ENCODE measurements around the gene SP3. TPM values are rescaled to one million over a fixed set of nuclear protein-coding genes. Genes with fewer than 3 reads are reported as not detected.

SP3 gene
- total RNA-seq, 2 experiments from 2014 or later: 95.7 to 105 TPM

DNA sequence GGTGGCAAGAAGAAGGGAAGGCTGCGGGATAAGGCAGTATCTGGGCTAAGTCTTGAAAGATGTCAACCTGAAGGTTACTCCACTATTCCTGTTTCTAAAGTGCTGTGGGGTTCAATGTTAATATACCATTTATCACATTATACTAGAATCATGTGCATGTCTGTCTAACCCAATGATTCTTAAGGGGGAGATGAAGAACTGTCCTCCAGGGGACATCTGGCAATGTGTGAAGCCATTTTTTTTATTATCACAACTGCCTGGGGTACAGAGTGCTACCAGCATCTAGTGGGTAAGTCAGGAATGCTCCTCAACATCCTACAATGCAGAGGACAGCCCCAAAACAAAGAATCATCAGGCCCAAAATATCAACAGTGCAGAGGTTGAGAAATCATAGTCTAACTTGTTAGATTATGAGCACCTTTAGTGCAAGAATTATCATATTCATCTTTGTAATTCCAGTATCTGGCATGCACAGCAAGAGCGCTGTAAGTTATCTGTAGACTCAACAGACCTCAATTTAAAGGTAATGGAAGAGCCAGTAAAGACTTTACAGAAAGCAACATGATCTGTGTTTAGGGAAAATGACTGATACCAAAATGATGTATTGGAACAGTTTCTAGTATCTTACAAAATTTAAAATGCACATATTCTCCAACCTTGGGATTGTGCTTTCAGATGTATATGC lies 26.3 kb downstream of the SP3 start:
- DNase-seq: no peak
- no peak for ATAC-seq
- no peaks in the 10 kb centered on the region for H3K9me3 Mint-ChIP-seq (ENCODE audit: low read depth)
- peaks cover 28% of the 10 kb centered on the region for H3K36me3 Mint-ChIP-seq
- H3K4me3 Mint-ChIP-seq: no peak overlapping the region
- H3K4me1 Mint-ChIP-seq: peaks cover 51% of the 10 kb centered on the region
- H3K27ac Mint-ChIP-seq: no peak overlapping the region
- CTCF ChIA-PET: interaction anchor here (0.7 kb wide), 1 partner anchor 229 kb away, joined by 3 read pairs; no protein-coding TSS in a partner anchor
- H3K27me3 Mint-ChIP-seq: no peaks in the 10 kb centered on the region

DNA sequence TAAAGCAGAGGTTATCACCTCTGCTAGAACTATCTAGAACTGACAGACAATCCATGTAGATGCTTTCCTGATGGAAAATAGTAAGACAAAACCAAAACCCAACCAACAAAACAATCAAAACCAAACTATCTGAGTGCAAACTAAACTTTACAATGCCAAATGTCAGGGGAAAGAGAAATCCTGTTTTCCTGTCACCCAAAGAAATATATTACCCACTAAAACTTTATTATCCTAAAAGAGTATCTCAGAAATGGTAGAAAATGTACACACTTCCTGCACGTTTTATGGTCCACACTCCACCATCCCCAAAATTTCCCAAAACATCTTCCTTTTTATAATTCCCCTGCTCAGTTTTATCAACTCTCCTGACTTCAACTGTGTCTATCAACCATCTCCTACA lies 29.9 kb downstream of the SP3 start:
- CTCF ChIA-PET: no interaction called here
- peaks cover 21% of the 10 kb centered on the region for H3K4me1 Mint-ChIP-seq
- H3K27me3 Mint-ChIP-seq: no peaks in the 10 kb centered on the region
- ATAC-seq (no peak), DNase-seq (no peak)
- H3K36me3 Mint-ChIP-seq: peaks cover 32% of the 10 kb centered on the region
- no peak overlapping the region for H3K4me3 Mint-ChIP-seq
- H3K27ac Mint-ChIP-seq: no peak overlapping the region
- no peaks in the 10 kb centered on the region for H3K9me3 Mint-ChIP-seq (ENCODE audit: low read depth)

DNA sequence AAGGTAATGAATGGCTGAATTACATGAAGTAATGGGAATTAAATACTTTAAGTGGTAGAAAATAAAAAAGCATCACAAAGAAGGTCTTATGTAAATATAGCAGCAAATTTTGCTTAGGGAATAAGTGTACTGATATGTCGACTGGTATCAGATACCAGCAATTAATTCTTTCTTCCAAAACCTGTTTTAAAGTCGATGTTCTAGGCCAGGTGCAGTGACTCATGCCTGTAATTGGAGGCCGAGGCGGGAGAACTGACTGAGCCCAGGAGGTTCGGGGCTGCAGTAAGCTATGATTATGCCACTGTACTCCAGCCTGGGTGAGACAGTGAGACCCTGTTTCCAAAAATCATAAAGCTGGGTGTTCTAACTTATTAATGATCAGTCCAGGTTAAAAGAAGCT lies 30.3 kb downstream of the SP3 start:
- Mint-ChIP-seq H3K4me3 (no peak overlapping the region), H3K4me1 (peaks cover 17% of the 10 kb centered on the region), H3K9me3 (ENCODE audit: low read depth) (no peaks in the 10 kb centered on the region), H3K27ac (no peak overlapping the region), H3K36me3 (peaks cover 34% of the 10 kb centered on the region), H3K27me3 (no peaks in the 10 kb centered on the region)
- no peak for DNase-seq
- ATAC-seq: no peak
- CTCF ChIA-PET: no interaction called here

DNA sequence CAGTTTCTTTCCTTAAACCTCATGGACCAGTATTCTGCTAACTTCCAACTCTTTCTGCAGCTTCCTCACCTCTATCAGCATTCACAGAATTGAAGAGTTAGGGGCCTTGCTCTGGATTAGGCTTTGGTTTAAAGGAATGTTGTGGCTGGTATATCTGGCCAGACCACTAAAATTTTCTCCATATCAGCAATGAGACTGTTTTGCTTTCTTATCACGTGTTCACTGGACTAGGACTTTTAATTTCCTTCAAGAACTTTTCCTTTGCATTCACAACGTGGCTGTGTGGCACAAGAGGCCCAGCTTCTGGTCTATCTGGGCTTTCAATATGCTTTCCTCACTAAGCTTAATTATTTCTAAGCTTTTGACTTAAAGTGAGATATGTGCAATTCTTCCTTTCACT lies 33.4 kb downstream of the SP3 start:
- H3K4me1 Mint-ChIP-seq: peaks cover 7% of the 10 kb centered on the region
- no peak overlapping the region for H3K4me3 Mint-ChIP-seq
- DNase-seq (no peak), ATAC-seq (no peak)
- H3K27me3 Mint-ChIP-seq: no peaks in the 10 kb centered on the region
- H3K27ac Mint-ChIP-seq: no peak overlapping the region
- H3K9me3 Mint-ChIP-seq (ENCODE audit: low read depth): peaks cover 2% of the 10 kb centered on the region
- CTCF ChIA-PET: interaction anchor here (0.8 kb wide), 1 partner anchor 9 kb away, joined by 3 read pairs; no protein-coding TSS in a partner anchor
- H3K36me3 Mint-ChIP-seq: peaks cover 51% of the 10 kb centered on the region

DNA sequence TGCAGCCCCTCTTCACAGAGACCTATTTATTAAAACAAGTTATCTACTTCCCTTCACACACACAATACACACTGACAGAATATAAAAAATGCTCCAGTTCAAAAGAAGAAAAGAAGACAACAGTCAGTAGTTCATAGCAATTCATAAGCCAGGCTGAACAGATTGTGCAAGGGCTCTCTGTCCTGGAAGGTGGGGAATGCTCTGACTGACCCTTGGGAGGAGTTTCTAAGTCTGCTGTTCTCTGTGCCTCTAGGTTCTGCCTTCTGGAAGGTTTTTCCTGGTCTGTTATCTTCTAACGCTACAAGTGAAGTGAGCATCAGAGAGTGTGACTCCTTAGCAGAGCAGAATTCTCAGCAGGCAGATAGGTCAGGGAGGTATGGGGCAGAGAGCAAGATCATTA lies 35.7 kb downstream of the SP3 start:
- no peak for ATAC-seq
- Mint-ChIP-seq H3K9me3 (ENCODE audit: low read depth) (peaks cover 3% of the 10 kb centered on the region), H3K27me3 (no peaks in the 10 kb centered on the region), H3K27ac (no peak overlapping the region), H3K4me3 (no peak overlapping the region), H3K4me1 (peaks cover 14% of the 10 kb centered on the region), H3K36me3 (peaks cover 52% of the 10 kb centered on the region)
- no peak for DNase-seq
- CTCF ChIA-PET: no interaction called here

DNA sequence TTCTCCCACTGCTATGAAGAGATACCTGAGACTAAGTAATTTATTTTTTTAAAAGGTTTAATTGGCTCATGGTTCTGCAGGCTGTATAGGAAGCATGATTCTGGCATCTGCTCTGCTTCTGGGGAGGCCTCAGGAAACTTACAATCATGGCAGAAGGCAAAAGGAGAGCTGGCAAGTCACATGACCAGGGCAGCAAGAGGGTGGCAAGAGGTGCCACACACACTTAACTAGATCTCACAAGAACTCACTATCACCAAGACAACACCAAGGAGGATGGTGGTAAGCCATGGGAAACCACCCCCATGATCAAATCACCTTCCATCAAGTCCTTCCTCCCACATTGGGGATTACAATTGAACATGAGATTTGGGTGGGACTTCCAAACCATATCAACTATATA lies 38.3 kb downstream of the SP3 start:
- peaks cover 3% of the 10 kb centered on the region for H3K9me3 Mint-ChIP-seq (ENCODE audit: low read depth)
- peaks cover 19% of the 10 kb centered on the region for H3K4me1 Mint-ChIP-seq
- DNase-seq: no peak
- H3K27me3 Mint-ChIP-seq: no peaks in the 10 kb centered on the region
- H3K36me3 Mint-ChIP-seq: peaks cover 46% of the 10 kb centered on the region
- H3K27ac Mint-ChIP-seq: peak overlapping the region; percentile 47
- CTCF ChIA-PET: no interaction called here
- ATAC-seq: no peak
- no peak overlapping the region for H3K4me3 Mint-ChIP-seq

DNA sequence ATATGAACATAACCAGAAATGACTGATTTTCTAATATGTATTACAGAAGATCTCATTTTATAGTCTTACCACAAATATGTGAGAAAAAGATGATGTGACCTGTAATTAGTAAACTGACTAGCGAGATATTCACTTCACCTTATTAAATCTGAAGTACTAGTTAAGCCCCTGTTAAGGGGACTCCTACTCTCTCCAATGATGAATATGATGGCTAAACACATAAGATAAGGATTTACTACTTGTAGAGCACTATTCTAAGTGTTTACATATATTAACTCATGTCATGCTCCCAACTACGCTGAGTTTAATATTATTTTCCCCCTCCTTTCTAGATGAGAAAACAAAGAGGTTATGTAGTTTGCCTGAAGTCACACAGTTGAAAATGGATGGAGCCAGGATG lies 40.9 kb downstream of the SP3 start:
- CTCF ChIA-PET: interaction anchor here (1.1 kb wide), 1 partner anchor 9 kb away, joined by 3 read pairs; no protein-coding TSS in a partner anchor

DNA sequence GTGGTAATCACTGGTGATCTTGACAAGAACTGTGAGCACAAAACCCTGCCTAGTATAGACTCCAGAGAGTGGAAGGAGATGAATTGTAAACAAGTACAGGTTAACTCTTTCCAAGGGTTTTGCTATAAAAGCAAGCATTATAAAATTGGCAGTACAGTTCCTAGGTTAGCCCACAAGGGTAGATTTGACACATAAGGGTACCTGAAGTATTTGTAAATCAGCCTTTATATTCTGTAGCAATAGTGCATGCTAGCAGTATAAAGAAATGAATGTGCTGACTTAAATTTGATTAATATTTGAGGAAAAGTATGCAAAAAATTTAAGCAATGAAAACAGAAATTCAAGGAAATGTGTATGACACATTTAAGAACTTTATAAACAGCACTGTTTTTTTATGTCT lies 42.4 kb downstream of the SP3 start:
- ATAC-seq (no peak), DNase-seq (no peak)
- Mint-ChIP-seq H3K27me3 (no peaks in the 10 kb centered on the region), H3K36me3 (peaks cover 35% of the 10 kb centered on the region), H3K4me3 (no peak overlapping the region), H3K4me1 (peaks cover 18% of the 10 kb centered on the region), H3K9me3 (ENCODE audit: low read depth) (peaks cover 3% of the 10 kb centered on the region), H3K27ac (no peak overlapping the region)
- CTCF ChIA-PET: no interaction called here

More for the DNA sequence above, 40.9 kb downstream of the SP3 start:
- H3K4me1 Mint-ChIP-seq: peaks cover 18% of the 10 kb centered on the region
- H3K27me3 Mint-ChIP-seq: no peaks in the 10 kb centered on the region
- DNase-seq (no peak), ATAC-seq (no peak)
- no peak overlapping the region for H3K4me3 Mint-ChIP-seq
- H3K27ac Mint-ChIP-seq: no peak overlapping the region
- H3K9me3 Mint-ChIP-seq (ENCODE audit: low read depth): peaks cover 3% of the 10 kb centered on the region
- H3K36me3 Mint-ChIP-seq: peaks cover 34% of the 10 kb centered on the region

DNA sequence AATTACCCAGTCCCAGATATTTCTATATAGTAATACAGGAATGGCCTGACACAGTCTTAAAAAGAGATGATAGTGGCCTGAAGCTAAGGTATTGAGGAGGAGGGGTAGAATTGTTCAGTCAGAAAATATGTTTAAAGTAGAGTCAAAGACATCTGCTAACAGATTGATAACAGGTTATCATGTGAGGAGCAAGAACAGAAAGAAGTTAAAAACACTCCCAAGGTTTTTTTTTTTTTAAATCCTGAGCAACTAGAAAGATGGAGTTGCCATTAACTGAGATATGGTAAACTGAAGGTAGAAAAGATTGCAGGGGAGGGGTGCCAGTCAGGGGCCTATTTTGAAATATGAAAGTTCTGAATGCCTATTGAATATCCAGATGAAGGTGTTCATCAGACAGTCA lies 43.1 kb downstream of the SP3 start:
- CTCF ChIA-PET: no interaction called here
- Mint-ChIP-seq H3K4me1 (peaks cover 18% of the 10 kb centered on the region), H3K4me3 (no peak overlapping the region), H3K9me3 (ENCODE audit: low read depth) (peaks cover 3% of the 10 kb centered on the region), H3K27me3 (no peaks in the 10 kb centered on the region), H3K27ac (no peak overlapping the region), H3K36me3 (peaks cover 41% of the 10 kb centered on the region)
- no peak for ATAC-seq
- DNase-seq: no peak

DNA sequence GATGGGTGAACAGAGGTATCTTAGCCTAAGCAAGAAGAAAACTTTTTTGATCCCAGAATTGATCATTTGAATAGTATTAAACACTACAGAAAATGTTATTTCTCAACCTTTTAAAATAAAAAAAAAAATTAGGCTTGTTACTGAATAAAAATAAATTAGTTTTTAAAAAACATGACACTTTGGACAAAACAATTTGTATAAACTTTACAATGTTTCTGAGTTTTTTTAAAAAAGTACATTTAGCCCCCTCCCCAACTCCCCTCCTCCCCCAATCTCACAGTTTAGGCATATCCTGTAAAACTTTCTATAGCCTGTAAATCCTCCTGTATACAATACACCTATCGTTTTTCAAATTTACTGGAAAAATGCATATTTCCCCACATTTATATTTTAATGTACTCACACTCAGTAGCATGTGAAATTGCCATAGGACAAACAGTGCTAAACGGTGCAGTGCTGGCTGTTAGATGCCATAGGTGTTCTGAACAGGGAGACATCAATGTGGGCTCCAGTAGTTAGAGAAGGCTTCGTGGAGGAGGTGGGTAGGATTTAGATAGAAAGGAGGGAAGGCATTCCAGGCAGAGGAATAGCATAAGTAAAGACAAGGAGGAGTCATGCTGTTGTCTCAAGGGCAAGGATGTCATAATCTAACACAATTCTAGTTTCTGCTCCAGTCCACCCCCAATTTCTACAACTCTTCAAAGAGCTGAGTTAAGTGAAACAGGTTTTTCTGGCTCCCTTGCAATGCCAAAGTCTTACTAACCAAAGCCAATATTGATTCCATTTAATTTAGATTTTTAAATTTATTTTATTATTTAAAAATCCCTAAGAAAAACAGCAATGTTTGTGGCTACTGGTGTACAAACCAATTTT lies 50.9 kb downstream of the SP3 start:
- Mint-ChIP-seq H3K4me3 (no peak overlapping the region), H3K27ac (no peak overlapping the region), H3K36me3 (peaks cover 60% of the 10 kb centered on the region), H3K4me1 (peaks cover 11% of the 10 kb centered on the region), H3K27me3 (no peaks in the 10 kb centered on the region), H3K9me3 (ENCODE audit: low read depth) (no peaks in the 10 kb centered on the region)
- ATAC-seq (no peak), DNase-seq (no peak)
- CTCF ChIA-PET: no interaction called here

DNA sequence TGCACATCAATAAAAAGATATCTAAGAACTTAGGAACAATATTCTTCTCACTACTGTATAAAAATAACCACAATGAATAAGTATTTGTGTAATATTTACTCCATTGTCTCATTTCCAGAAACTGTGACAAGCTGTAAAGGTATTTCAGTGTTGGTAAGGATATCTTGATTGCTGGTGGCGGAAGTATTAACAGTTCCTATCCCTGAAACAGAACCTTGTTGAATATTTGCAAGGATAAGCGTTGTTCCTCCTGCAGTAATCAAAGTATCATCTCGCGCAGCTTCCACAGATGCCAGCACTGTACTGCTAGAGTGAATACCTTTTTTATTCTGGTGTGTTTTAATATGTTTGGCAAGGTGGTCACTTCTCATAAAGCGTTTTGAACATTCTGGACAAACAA lies 55.3 kb downstream of the SP3 start:
- CTCF ChIA-PET: no interaction called here
- H3K27me3 Mint-ChIP-seq: no peaks in the 10 kb centered on the region
- no peak overlapping the region for H3K4me3 Mint-ChIP-seq
- H3K4me1 Mint-ChIP-seq: peaks cover 8% of the 10 kb centered on the region
- H3K36me3 Mint-ChIP-seq: peaks cover 62% of the 10 kb centered on the region
- DNase-seq (no peak), ATAC-seq (no peak)
- no peak overlapping the region for H3K27ac Mint-ChIP-seq
- H3K9me3 Mint-ChIP-seq (ENCODE audit: low read depth): no peaks in the 10 kb centered on the region

DNA sequence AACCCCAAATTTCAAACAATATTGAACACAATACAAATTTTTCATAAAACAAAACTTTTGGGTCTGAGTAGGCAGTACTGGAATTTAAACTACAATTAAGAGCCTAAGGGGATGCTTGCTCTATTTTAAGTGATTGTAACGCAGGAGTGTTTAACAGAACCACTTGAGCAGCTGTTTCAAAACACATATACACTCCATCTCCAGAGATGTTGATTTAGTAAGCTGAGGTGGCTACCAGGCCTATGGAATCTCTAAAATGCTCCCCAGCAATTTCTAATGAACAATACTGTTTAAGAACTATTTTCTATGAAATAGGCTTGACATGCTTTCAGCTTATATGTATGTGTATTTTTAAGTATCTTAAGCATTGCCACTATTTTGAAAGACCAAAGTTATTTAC lies 58.5 kb downstream of the SP3 start:
- ATAC-seq: no peak
- Mint-ChIP-seq H3K27me3 (no peaks in the 10 kb centered on the region), H3K4me1 (no peaks in the 10 kb centered on the region), H3K36me3 (peaks cover 49% of the 10 kb centered on the region), H3K4me3 (no peak overlapping the region), H3K9me3 (ENCODE audit: low read depth) (no peaks in the 10 kb centered on the region), H3K27ac (no peak overlapping the region)
- CTCF ChIA-PET: no interaction called here
- DNase-seq: no peak

DNA sequence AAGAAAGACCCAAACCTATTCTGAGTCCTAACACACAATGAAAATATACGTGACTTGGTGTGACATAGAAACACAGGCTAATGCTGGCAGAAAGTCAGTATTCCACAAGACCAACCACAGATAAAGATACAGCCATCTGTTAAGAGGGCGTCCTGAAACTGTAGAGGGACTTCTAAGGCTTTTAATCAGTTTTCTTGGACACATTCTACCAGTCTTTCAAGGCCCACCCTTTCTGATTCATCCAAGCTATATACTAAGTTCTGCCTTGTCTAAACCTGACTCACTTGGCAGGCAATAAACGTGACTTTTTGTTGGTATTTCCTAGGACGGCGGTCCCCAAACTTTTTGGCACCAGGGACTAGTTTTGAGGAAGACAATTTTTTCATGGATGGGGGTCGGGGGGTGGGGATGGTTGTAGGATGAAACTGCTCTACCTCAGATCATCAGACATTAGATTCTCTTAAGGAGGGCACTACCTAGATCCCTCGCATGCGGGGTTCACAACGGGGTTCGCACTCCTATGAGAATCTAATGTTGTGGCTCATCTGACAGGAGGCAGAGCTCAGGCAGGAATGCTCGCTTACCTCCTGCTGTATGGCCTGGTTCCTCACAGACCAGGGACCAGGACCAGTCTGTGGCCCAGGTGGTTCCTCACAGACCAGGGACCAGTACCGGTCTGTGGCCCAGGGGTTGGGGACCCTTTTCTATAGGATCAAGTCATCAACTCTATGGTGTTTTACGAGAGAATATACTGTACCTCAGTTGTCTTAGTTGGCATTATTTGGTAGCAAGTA lies 61.4 kb downstream of the SP3 start:
- ATAC-seq (no peak), DNase-seq (no peak)
- CTCF ChIA-PET: interaction anchor here (0.7 kb wide), 1 partner anchor 160 kb away, joined by 3 read pairs; no protein-coding TSS in a partner anchor
- H3K27ac Mint-ChIP-seq: no peak overlapping the region
- peaks cover 34% of the 10 kb centered on the region for H3K36me3 Mint-ChIP-seq
- H3K9me3 Mint-ChIP-seq (ENCODE audit: low read depth): no peaks in the 10 kb centered on the region
- H3K27me3 Mint-ChIP-seq: no peaks in the 10 kb centered on the region
- H3K4me1 Mint-ChIP-seq: peaks cover 8% of the 10 kb centered on the region
- H3K4me3 Mint-ChIP-seq: no peak overlapping the region

Data from activated CD8-positive, alpha-beta memory T cell treated with anti-CD3 and anti-CD28 coated beads, Interleukin-2, amount 10 ng/mL, durations not matched to agents 7 days and 5 days (primary cell).